DOHH2 (cell line): ENCODE results near the gene SPZ1.

Experiments
- EZH2phosphoT487 ChIP-seq: fragments of 200-600 bp; sonication (generic); IDR thresholded peaks from 2 replicates; pipeline ENCODE4 v1.6.1; 2017; ENCODE audit warnings: borderline replicate concordance, mild to moderate bottlenecking, antibody characterized with exemption, low read length, moderate library complexity, mixed read lengths
- TF ChIP-seq, protein P1 (sequence below): fragments of 200-600 bp; sonication (generic); IDR thresholded peaks from one replicate; pipeline ENCODE4 v1.5.1; 2014; ENCODE audit warnings: antibody characterized with exemption, mild to moderate bottlenecking, low read depth, low read length; ENCODE audit not compliant: poor library complexity, severe bottlenecking

DNA sequence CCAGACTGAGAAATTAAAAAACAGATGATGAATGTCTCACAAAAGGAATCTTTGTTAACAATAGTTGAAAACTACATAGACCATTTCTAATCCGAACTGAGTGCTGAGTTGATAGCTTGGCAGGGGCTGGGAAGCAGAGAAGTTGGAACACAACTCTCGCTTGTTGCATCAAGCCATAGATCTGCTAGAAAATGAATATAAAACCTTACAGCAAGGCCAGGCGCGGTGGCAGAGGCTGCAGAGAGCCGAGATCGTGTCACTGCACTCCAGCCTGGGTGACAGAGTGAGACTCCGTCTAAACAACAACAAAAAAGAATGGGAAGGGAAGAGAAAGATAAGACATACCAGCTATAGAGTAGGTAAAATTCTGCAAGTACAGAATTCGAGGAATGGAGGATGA is 28.0 kb upstream of the SPZ1 start:
- TF ChIP-seq, protein P1, sequence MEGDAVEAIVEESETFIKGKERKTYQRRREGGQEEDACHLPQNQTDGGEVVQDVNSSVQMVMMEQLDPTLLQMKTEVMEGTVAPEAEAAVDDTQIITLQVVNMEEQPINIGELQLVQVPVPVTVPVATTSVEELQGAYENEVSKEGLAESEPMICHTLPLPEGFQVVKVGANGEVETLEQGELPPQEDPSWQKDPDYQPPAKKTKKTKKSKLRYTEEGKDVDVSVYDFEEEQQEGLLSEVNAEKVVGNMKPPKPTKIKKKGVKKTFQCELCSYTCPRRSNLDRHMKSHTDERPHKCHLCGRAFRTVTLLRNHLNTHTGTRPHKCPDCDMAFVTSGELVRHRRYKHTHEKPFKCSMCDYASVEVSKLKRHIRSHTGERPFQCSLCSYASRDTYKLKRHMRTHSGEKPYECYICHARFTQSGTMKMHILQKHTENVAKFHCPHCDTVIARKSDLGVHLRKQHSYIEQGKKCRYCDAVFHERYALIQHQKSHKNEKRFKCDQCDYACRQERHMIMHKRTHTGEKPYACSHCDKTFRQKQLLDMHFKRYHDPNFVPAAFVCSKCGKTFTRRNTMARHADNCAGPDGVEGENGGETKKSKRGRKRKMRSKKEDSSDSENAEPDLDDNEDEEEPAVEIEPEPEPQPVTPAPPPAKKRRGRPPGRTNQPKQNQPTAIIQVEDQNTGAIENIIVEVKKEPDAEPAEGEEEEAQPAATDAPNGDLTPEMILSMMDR: no peak
- no peak for TF ChIP-seq EZH2phosphoT487
